ENCODE results near the gene TMUB2. TPM values are rescaled to one million over a fixed set of nuclear protein-coding genes. Genes with fewer than 3 reads are reported as not detected.

Gene TMUB2
- total RNA-seq, 2 experiments from 2014 or later: 33.3 to 34.8 TPM

DNA sequence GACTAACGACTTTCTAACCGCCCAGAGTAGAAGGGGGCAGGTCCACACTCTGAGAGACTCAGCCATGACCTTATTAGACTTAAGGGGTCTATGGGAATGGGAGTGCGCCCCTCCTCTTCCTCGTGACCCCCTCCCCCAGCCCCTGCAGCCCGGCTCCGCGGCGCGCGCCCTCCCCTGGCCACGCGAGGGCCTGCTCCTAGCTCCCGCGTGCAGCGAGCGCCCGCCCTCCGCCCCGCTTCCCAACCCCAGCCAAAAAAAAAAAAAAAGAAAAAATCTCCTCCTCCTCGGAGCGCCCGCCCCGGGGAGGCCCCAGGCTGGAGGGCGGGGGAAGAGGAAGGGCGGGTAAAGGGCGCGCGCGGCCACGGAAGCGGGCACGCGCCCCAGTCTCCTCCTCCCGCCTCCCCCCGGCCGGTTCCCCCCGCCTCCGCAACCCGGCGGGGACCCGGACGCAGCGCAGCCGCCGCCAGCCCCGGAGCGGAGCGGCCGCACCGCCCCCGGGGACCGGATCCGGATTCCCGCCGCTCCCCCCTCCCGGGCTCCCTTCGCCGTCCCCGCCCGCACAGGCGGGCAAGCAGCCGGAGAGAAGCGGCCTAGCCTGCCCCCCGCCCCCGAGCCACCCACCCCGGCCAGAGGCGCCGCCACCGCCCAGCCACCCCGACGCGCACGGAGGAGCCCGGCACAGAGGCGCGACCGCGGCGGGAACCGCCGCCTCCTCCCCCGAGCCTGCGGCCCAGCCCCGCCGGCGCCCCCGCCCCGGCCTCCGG is 31.8 kb downstream of the TMUB2 start:
- Histone ChIP-seq H3K36me3 (ENCODE audit: insufficient read depth, low read length) (peaks cover 29% of the 10 kb centered on the region), H3K27ac (ENCODE audit: low read depth in 1 of 2, low read length in 2 of 2) (peak overlapping the region; percentile 62 to 66), H3K27me3 (ENCODE audit: control insufficient read depth in 1 of 2, insufficient read depth in 2 of 2, low read length in 2 of 2) (no peaks in the 10 kb centered on the region), H3K9me3 (ENCODE audit: control insufficient read depth in 1 of 2, insufficient read depth in 1 of 2, low read length in 2 of 2) (no peaks in the 10 kb centered on the region), H3K4me3 (ENCODE audit: low read length) (peak overlapping the region; percentile 71), H3K4me1 (ENCODE audit: insufficient read depth, low read length) (peaks cover 64% of the 10 kb centered on the region)
- ChIA-PET CTCF (interaction anchor here (0.8 to 2.5 kb wide), 11 partner anchors 9 to 133 kb away, joined by 3 to 30 read pairs (median 7); partner anchors contain the start of genes GRN, HDAC5, SLC25A39 and TMUB2), POLR2A (interaction anchor here (0.6 to 10.5 kb wide), 13 partner anchors 7 to 136 kb away, joined by 3 to 181 read pairs (median 34); partner anchors contain the start of genes ATXN7L3, GRN, HDAC5 and RUNDC3A)
- Mint-ChIP-seq H3K27me3 (no peaks in the 10 kb centered on the region), H3K4me1 (ENCODE audit: low read depth) (peaks cover 58% of the 10 kb centered on the region), H3K36me3 (ENCODE audit: low read depth) (peaks cover 65% of the 10 kb centered on the region), H3K9me3 (no peaks in the 10 kb centered on the region), H3K27ac (peak overlapping the region; percentile 86), H3K4me3 (peak overlapping the region; percentile 84)
- ATAC-seq (ENCODE audit: poor library complexity): peak; percentile 41
- intact Hi-C loops (cut with DNase I, micrococcal nuclease): loop anchor here (1.0 to 2.0 kb wide), 2 partner anchors 8 to 20 kb away; partner anchors contain the start of gene ATXN7L3 (in 1 of the 2)
- peak; percentile 77 to 96 (median 88) for DNase-seq
- TF ChIP-seq, protein P1, sequence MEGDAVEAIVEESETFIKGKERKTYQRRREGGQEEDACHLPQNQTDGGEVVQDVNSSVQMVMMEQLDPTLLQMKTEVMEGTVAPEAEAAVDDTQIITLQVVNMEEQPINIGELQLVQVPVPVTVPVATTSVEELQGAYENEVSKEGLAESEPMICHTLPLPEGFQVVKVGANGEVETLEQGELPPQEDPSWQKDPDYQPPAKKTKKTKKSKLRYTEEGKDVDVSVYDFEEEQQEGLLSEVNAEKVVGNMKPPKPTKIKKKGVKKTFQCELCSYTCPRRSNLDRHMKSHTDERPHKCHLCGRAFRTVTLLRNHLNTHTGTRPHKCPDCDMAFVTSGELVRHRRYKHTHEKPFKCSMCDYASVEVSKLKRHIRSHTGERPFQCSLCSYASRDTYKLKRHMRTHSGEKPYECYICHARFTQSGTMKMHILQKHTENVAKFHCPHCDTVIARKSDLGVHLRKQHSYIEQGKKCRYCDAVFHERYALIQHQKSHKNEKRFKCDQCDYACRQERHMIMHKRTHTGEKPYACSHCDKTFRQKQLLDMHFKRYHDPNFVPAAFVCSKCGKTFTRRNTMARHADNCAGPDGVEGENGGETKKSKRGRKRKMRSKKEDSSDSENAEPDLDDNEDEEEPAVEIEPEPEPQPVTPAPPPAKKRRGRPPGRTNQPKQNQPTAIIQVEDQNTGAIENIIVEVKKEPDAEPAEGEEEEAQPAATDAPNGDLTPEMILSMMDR (IDR thresholded peaks at IDR 0.05): peak; percentile 76

DNA sequence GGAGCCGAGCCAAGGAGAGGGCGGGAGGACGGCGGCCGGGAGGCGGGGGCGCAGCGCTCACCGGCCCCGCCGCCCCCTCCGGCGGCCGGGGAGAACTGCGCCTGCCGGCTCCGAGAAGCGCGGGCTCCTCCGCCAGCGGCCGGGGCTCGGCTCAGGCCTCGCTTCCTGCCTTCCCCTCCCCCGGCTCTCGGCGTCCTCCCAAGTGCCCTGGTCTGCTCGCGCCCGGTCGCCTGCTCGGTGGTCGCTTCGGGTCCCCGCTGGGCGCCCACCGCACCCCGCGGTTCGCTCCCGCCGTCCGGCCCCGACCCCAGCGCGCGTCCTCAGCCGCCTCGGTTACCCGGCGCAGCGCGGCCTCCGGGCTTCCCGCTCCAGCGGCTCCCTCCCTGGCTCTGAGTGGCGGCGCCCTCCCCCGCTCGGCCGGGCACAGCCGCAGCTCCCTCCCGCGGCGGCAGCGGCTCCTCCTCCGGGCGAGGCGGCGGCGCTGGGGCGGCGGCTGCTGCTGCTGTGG is 32.4 kb downstream of the TMUB2 start:
- DNase-seq (peak in 12 of 14 experiments; percentile 51 to 91 (median 69)), ATAC-seq (ENCODE audit: poor library complexity) (peak; percentile 51)
- H3K4me3 Mint-ChIP-seq: peak overlapping the region; percentile 45
- ChIA-PET CTCF (interaction anchor here (0.6 to 2.5 kb wide), 8 partner anchors 9 to 126 kb away, joined by 3 to 30 read pairs (median 4); partner anchors contain the start of genes GRN, SLC25A39 and TMUB2), POLR2A (interaction anchor here (0.8 to 10.5 kb wide), 13 partner anchors 8 to 933 kb away, joined by 3 to 181 read pairs (median 34); partner anchors contain the start of genes ATXN7L3, GRN, HDAC5 and HEXIM1)
- Histone ChIP-seq H3K27me3 (ENCODE audit: control insufficient read depth in 1 of 2, insufficient read depth in 2 of 2, low read length in 2 of 2) (no peaks in the 10 kb centered on the region), H3K9me3 (ENCODE audit: control insufficient read depth in 1 of 2, insufficient read depth in 1 of 2, low read length in 2 of 2) (no peaks in the 10 kb centered on the region), H3K4me3 (ENCODE audit: low read length) (peak overlapping the region; percentile 22), H3K27ac (ENCODE audit: low read depth in 1 of 2, low read length in 2 of 2) (peak overlapping the region in 1 of 2 donors; percentile 77), H3K4me1 (ENCODE audit: insufficient read depth, low read length) (peaks cover 57% of the 10 kb centered on the region), H3K36me3 (ENCODE audit: insufficient read depth, low read length) (peaks cover 22% of the 10 kb centered on the region)
- H3K36me3 Mint-ChIP-seq (ENCODE audit: low read depth): peaks cover 59% of the 10 kb centered on the region
- H3K27ac Mint-ChIP-seq: no peak overlapping the region
- no peaks in the 10 kb centered on the region for H3K9me3 Mint-ChIP-seq
- TF ChIP-seq, protein P1 (IDR thresholded peaks at IDR 0.05): peak; percentile 0
- no peaks in the 10 kb centered on the region for H3K27me3 Mint-ChIP-seq
- H3K4me1 Mint-ChIP-seq (ENCODE audit: low read depth): peaks cover 52% of the 10 kb centered on the region
- intact Hi-C loops (cut with DNase I, micrococcal nuclease): loop anchor here in 1 of 2 experiments (2.0 kb wide), 1 partner anchor 20 kb away; the partner anchor contains the start of gene ATXN7L3

DNA sequence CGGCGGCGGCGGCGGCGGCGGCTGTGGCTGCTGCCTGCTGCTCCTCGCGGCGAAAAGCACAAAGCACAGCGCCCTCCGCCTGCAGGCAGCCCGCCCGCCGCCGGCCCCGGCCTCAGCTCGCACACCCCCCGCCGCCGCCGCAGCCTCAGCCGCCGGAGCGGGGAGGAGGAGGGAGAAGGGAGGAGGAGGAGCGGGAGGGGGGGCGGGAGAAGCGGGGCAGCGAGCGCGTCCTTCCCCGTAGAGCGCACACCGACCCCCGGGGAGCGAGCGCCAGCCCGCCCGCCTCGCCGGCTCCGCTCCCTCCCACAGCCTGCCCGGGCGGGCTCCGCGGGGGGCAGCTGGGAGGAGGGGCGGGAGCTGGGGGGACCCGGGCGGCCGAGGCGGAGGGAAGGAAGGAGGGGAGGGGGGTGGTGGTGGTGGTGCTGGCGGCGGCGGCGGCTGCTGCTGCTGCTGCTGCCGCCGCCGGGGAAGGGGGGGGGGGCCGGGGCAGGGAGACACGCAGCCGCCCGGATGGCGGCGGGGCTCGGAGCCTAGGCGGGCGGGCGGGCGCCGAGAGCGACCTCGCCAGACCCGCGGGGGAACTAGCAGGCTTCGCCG is 32.9 kb downstream of the TMUB2 start, which contains the start of gene UBTF:
Gene UBTF (minus strand): TSS at position 60 of the 597 bp plus-strand sequence. CDS start 1,446 bp downstream, outside the sequence.
- intact Hi-C loops (cut with DNase I, micrococcal nuclease): loop anchor here in 1 of 2 experiments (2.0 kb wide), 3 partner anchors 21 to 105 kb away; partner anchors contain the start of genes ATXN7L3 and SLC25A39
- peak within 1 kb of the TSS; percentile 92 for H3K27ac Mint-ChIP-seq
- Histone ChIP-seq H3K36me3 (ENCODE audit: insufficient read depth, low read length) (peaks cover 17% of the 10 kb centered on the region), H3K4me1 (ENCODE audit: insufficient read depth, low read length) (peaks cover 52% of the 10 kb centered on the region), H3K27me3 (ENCODE audit: control insufficient read depth in 1 of 2, insufficient read depth in 2 of 2, low read length in 2 of 2) (no peaks in the 10 kb centered on the region), H3K4me3 (ENCODE audit: low read length) (peak within 1 kb of the TSS; percentile 86), H3K9me3 (ENCODE audit: control insufficient read depth in 1 of 2, insufficient read depth in 1 of 2, low read length in 2 of 2) (no peaks in the 10 kb centered on the region), H3K27ac (ENCODE audit: low read depth in 1 of 2, low read length in 2 of 2) (peak within 1 kb of the TSS; percentile 73 to 91)
- H3K4me1 Mint-ChIP-seq (ENCODE audit: low read depth): peaks cover 47% of the 10 kb centered on the region
- ChIA-PET POLR2A (interaction anchor here (0.7 to 10.5 kb wide), 17 partner anchors 8 to 932 kb away, joined by 3 to 181 read pairs (median 12); partner anchors contain the start of genes ATXN7L3, GRN, HDAC5 and HEXIM1), CTCF (interaction anchor here (0.6 to 2.5 kb wide), 8 partner anchors 10 to 126 kb away, joined by 3 to 30 read pairs (median 4); partner anchors contain the start of genes GRN, SLC25A39 and TMUB2)
- no peaks in the 10 kb centered on the region for H3K9me3 Mint-ChIP-seq
- TF ChIP-seq, protein P1 (IDR thresholded peaks at IDR 0.05): no peak
- peaks cover 53% of the 10 kb centered on the region for H3K36me3 Mint-ChIP-seq (ENCODE audit: low read depth)
- ATAC-seq (ENCODE audit: poor library complexity) (peak; percentile 41), DNase-seq (peak in 13 of 14 experiments; percentile 59 to 92 (median 78))
- peak within 1 kb of the TSS; percentile 97 for H3K4me3 Mint-ChIP-seq
- H3K27me3 Mint-ChIP-seq: no peaks in the 10 kb centered on the region

Measured in CD4-positive, alpha-beta T cell (primary cell).